ENCODE results near the gene ZBTB6. TPM values are rescaled to one million over a fixed set of nuclear protein-coding genes. Genes with fewer than 3 reads are reported as not detected.
A peak's percentile ranks its signal among the peaks of the same experiment; 100 is the strongest.

The ZBTB6 gene
- total and polyA plus RNA-seq, 8 donors = 6.9 to 15.3 (median 14.1) TPM

GRCh38 chr9:122863407-122863806 is 49.7 kb downstream of the ZBTB6 start:
- no peak for TF ChIP-seq CTCF (IDR thresholded peaks at IDR 0.05)

GRCh38 chr9:122860319-122861142 is 52.6 kb downstream of the ZBTB6 start:
- Histone ChIP-seq H3K27ac (no peak overlapping the region), H3K4me3 (no peak overlapping the region), H3K27me3 (no peaks in the 10 kb centered on the region), H3K4me1 (no peaks in the 10 kb centered on the region), H3K36me3 (peaks cover 14 to 60% of the 10 kb centered on the region in 2 donors), H3K9me3 (no peaks in the 10 kb centered on the region)
- no peak for TF ChIP-seq CTCF (IDR thresholded peaks at IDR 0.05)
- peak; percentile 35 for ATAC-seq
- DNase-seq = no peak
- intact Hi-C loops (cut with DNase I) = no loop called here

More at GRCh38 chr9:122863407-122863806, 49.7 kb downstream of the ZBTB6 start:
- no peak overlapping the region for H3K27ac ChIP-seq
- no peaks in the 10 kb centered on the region for H3K9me3 ChIP-seq
- ATAC-seq (no peak), DNase-seq (no peak)
- H3K4me1 ChIP-seq = no peaks in the 10 kb centered on the region
- H3K36me3 ChIP-seq = peaks cover 5 to 34% of the 10 kb centered on the region in 2 donors
- H3K4me3 ChIP-seq = no peak overlapping the region
- no peaks in the 10 kb centered on the region for H3K27me3 ChIP-seq
- intact Hi-C loops (cut with DNase I) = no loop called here

Other genes starting within 250 kb of the ZBTB6 start
- not detected for gene OR1L3, start 238.2 kb downstream of the ZBTB6 start, total RNA-seq
- not detected for gene OR1L3, start 238.2 kb downstream of the ZBTB6 start, polyA plus RNA-seq (ENCODE audit: insufficient read length in 6 of 6)
- not detected for gene OR1L4, start 189.3 kb downstream of the ZBTB6 start, total RNA-seq
- gene OR1L4, start 189.3 kb downstream of the ZBTB6 start, polyA plus RNA-seq (ENCODE audit: insufficient read length in 6 of 6) = not detected
- not detected for gene OR1L6, start 171.0 kb downstream of the ZBTB6 start, total RNA-seq
- not detected for gene OR1L6, start 171.0 kb downstream of the ZBTB6 start, polyA plus RNA-seq (ENCODE audit: insufficient read length in 6 of 6)
- gene OR5C1, start 124.4 kb downstream of the ZBTB6 start, total RNA-seq = not detected
- gene OR5C1, start 124.4 kb downstream of the ZBTB6 start, polyA plus RNA-seq (ENCODE audit: insufficient read length in 6 of 6) = not detected
- not detected for gene OR1K1, start 113.2 kb downstream of the ZBTB6 start, total RNA-seq
- not detected for gene OR1K1, start 113.2 kb downstream of the ZBTB6 start, polyA plus RNA-seq (ENCODE audit: insufficient read length in 6 of 6)
- 10 to 100 TPM; 18.4 to 18.8 TPM for gene PDCL, start 84.7 kb downstream of the ZBTB6 start, total RNA-seq
- gene PDCL, start 84.7 kb downstream of the ZBTB6 start, polyA plus RNA-seq (ENCODE audit: insufficient read length in 6 of 6) = 10 to 100 TPM; 38.1 to 45.6 (median 40.6) TPM
- gene RC3H2, start 8.0 kb downstream of the ZBTB6 start, total RNA-seq = 10 to 100 TPM; 46.1 to 48.3 TPM
- 10 to 100 TPM; 39.8 to 43.9 (median 41.7) TPM for gene RC3H2, start 8.0 kb downstream of the ZBTB6 start, polyA plus RNA-seq (ENCODE audit: insufficient read length in 6 of 6)
- 1 to 10 TPM; 5.2 to 5.4 TPM for gene ZBTB26, start 18.2 kb upstream of the ZBTB6 start, total RNA-seq
- 10 to 100 TPM; 19.0 to 22.2 (median 19.3) TPM for gene ZBTB26, start 18.2 kb upstream of the ZBTB6 start, polyA plus RNA-seq (ENCODE audit: insufficient read length in 6 of 6)
- gene RABGAP1, start 27.7 kb upstream of the ZBTB6 start, total RNA-seq = 10 to 100 TPM; 52.6 to 55.4 TPM
- 10 to 100 TPM; 71.5 to 85.9 (median 77.1) TPM for gene RABGAP1, start 27.7 kb upstream of the ZBTB6 start, polyA plus RNA-seq (ENCODE audit: insufficient read length in 6 of 6)
- under 1 TPM; 0.37 to 0.41 TPM for gene GPR21, start 120.3 kb upstream of the ZBTB6 start, total RNA-seq
- gene GPR21, start 120.3 kb upstream of the ZBTB6 start, polyA plus RNA-seq (ENCODE audit: insufficient read length in 6 of 6) = under 1 TPM in 3 of 6 donors, not detected in 3; 0.22 to 0.63 (median 0.43) TPM